ENCODE data around the gene LTF. TPM values are rescaled to one million over a fixed set of nuclear protein-coding genes. Genes with fewer than 3 reads are reported as not detected.

Gene LTF
- total RNA-seq, 1 donor from 2014 or later: under 0.01 TPM

DNA sequence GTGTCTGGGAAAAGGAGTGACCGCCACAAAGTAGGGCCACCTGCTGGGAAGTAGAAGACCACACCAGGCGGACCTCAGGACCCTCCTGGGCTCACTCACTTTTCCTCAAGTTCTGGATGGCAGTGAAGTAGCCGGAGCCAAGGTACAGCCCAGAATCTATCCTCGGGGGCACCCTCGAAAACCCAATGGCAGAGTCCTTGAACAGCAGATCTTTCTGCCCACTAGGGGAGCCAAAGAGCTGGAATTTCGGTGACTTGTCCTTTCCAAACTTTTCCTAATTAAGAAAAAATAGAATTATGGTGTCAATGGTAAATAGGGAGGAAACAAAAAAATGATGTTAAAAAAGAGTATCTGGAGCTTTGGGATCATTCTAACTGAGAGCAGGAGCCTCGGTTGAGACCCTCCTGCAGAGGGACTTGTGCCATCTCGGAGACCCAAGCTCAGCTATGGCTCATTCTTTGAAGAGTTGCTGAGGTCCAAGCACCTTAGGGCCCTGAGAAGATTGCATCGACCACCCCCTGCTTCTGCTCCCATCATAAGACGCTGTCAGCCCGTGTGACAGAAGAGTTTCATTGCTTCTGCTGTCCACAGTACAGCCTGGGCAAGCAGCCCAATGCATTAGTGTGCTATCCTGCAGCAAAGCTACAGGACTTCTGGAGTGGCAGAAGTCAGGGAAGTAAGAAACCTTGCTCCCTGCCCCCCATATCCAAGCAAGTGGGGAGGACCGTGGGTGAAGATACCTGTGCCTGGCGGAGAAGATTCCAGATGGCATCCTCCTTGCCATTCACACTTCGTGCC lies 14.8 kb downstream of the LTF start:
- peak; percentile 64 for TF ChIP-seq CTCF (IDR thresholded peaks at IDR 0.05; ENCODE audit: insufficient read depth, low read length, severe bottlenecking)
- FAIRE-seq (peak; percentile 47), DNase-seq (ENCODE audit: low read depth) (peak; percentile 15)
- Histone ChIP-seq H3K4me3 (ENCODE audit: low read depth, low read length) (no peak overlapping the region), H3K36me3 (ENCODE audit: control insufficient read depth, insufficient read depth, low read length) (no peaks in the 10 kb centered on the region), H3K27me3 (ENCODE audit: control insufficient read depth, insufficient read depth, low read length) (peaks cover 2% of the 10 kb centered on the region)

DNA sequence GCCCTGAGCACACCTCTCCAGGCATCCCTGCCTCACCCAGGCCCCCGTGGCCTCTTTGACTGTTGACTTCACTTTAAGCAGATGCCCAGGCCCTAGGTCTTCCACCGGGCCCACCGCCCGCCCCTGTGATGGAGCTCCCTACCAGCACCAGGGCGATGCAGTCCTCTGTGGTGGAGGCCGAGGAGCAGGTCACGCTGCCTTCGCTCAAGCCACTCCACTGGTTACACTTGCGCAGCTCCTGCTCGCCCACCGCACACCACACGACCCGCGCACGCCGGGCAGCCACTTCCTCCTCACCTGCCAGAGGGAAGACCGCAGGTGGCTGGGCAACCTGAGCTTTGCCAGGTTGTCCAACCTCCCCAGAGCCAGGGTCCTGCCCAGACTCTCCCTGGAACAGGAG lies 16.0 kb downstream of the LTF start:
- TF ChIP-seq CTCF (IDR thresholded peaks at IDR 0.05; ENCODE audit: insufficient read depth, low read length, severe bottlenecking): no peak

DNA sequence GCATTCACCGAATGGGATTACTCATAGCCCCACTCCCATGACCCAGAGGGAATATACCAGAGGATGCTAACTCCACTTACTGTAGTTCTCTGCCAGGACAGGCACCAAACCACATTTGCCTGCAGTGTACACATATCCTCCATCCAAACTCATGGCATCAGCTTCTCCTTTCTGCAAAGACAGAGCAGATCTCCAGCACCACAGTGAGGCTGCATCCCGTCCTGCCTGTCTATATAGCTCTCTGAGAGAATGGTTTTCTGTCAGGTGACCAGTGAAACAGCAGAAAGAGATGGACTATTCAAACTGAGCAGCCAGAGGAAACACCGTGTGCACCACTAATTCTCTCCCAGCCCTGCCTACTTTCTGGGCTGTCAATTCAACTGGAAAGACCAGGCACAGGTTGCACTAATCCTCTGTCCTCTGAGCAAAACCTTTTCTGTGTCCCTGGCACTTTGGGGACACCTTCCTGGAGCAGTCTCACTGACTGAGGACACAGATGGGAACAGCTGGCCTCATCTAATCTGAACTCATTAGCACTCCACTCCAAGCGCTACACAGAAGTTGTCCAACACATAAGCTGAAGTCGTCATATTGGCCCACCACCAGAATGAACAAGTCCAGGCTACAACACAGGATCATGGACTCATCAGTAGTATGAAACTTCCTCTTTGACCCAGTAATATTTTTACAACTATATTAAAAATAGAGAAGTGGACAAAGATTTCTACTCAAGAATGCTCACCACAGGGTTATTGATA lies 17.3 kb downstream of the LTF start:
- H3K4me3 ChIP-seq (ENCODE audit: low read depth, low read length): no peak overlapping the region
- TF ChIP-seq CTCF (IDR thresholded peaks at IDR 0.05; ENCODE audit: insufficient read depth, low read length, severe bottlenecking): no peak
- no peaks in the 10 kb centered on the region for H3K36me3 ChIP-seq (ENCODE audit: control insufficient read depth, insufficient read depth, low read length)
- FAIRE-seq (peak; percentile 95), DNase-seq (ENCODE audit: low read depth) (peak; percentile 26)
- peaks cover 2% of the 10 kb centered on the region for H3K27me3 ChIP-seq (ENCODE audit: control insufficient read depth, insufficient read depth, low read length)

More for the DNA sequence above, 16.0 kb downstream of the LTF start:
- no peak for DNase-seq (ENCODE audit: low read depth)
- peaks cover 2% of the 10 kb centered on the region for H3K27me3 ChIP-seq (ENCODE audit: control insufficient read depth, insufficient read depth, low read length)
- H3K4me3 ChIP-seq (ENCODE audit: low read depth, low read length): no peak overlapping the region
- H3K36me3 ChIP-seq (ENCODE audit: control insufficient read depth, insufficient read depth, low read length): no peaks in the 10 kb centered on the region
- no peak for FAIRE-seq

GRCh38 chr3:46442576-46443530 lies 21.9 kb downstream of the LTF start:
- Histone ChIP-seq H3K27me3 (ENCODE audit: control insufficient read depth, insufficient read depth, low read length) (peaks cover 4% of the 10 kb centered on the region), H3K4me3 (ENCODE audit: low read depth, low read length) (no peak overlapping the region), H3K36me3 (ENCODE audit: control insufficient read depth, insufficient read depth, low read length) (no peaks in the 10 kb centered on the region)
- FAIRE-seq: peak; percentile 77
- DNase-seq (ENCODE audit: low read depth): no peak
- no peak for TF ChIP-seq CTCF (IDR thresholded peaks at IDR 0.05; ENCODE audit: insufficient read depth, low read length, severe bottlenecking)

GRCh38 chr3:46440531-46441294 lies 24.0 kb downstream of the LTF start:
- Histone ChIP-seq H3K36me3 (ENCODE audit: control insufficient read depth, insufficient read depth, low read length) (no peaks in the 10 kb centered on the region), H3K4me3 (ENCODE audit: low read depth, low read length) (no peak overlapping the region), H3K27me3 (ENCODE audit: control insufficient read depth, insufficient read depth, low read length) (peaks cover 3% of the 10 kb centered on the region)
- DNase-seq (ENCODE audit: low read depth): no peak
- TF ChIP-seq CTCF (IDR thresholded peaks at IDR 0.05; ENCODE audit: insufficient read depth, low read length, severe bottlenecking): no peak
- no peak for FAIRE-seq

Measured in bronchial epithelial cell (primary cell).